AG04450 (cell line): ENCODE measurements around the gene GRIN3A. TPM values are rescaled to one million over a fixed set of nuclear protein-coding genes. Genes with fewer than 3 reads are reported as not detected.

Experiments
- CTCF ChIA-PET: fragments of 300-600, 350-600 bp; formaldehyde crosslinking; extraction: SDS; loops from one replicate; lab custom pipeline; 2022; ENCODE audit warnings: antibody characterized with exemption, inconsistent platforms; lab: Charles Lee
- POLR2A ChIA-PET: fragments of 350-600 bp; formaldehyde crosslinking; extraction: SDS; loops from one replicate; lab custom pipeline; 2021; ENCODE audit warnings: antibody characterized with exemption, inconsistent platforms; lab: Yijun Ruan, JAX
- DNase-seq: peaks from one replicate; pipeline ENCODE4 v3.0.0-alpha.2; 2011; ENCODE audit warnings: low read depth, low spot score
- H3K27ac ChIP-seq: one replicate; pipeline ENCODE4 v1.5.1; 2012; ENCODE audit warnings: low read depth, low read length, control low read depth
- H3K27me3 ChIP-seq: one replicate; pipeline ENCODE4 v1.6.0; 2012; ENCODE audit warnings: low read length; ENCODE audit not compliant: control insufficient read depth, insufficient read depth
- H3K4me3 ChIP-seq: 2 replicates; pipeline ENCODE4 v1.5.1; 2011; ENCODE audit warnings: mild to moderate bottlenecking, low read depth, low read length, control low read depth
- H3K9me3 ChIP-seq: 2 replicates; pipeline ENCODE4 v1.5.1; 2012; ENCODE audit warnings: low read length; ENCODE audit not compliant: control insufficient read depth, insufficient read depth
- polyA plus RNA-seq: library from polyadenylated mRNA; depleted of rRNA; stranded (reverse); fragments of >200 nt; gene quantifications from 2 replicates; pipeline ENCODE4 v1.2.3, GENCODE V29; 2011
- TF ChIP-seq, protein P1 (sequence below): IDR thresholded peaks from 2 replicates; pipeline ENCODE4 v1.5.1; 2011; ENCODE audit warnings: low read depth, low read length, control low read depth, inconsistent platforms

GRIN3A gene
- polyA plus RNA-seq, 1 experiment: not detected

DNA sequence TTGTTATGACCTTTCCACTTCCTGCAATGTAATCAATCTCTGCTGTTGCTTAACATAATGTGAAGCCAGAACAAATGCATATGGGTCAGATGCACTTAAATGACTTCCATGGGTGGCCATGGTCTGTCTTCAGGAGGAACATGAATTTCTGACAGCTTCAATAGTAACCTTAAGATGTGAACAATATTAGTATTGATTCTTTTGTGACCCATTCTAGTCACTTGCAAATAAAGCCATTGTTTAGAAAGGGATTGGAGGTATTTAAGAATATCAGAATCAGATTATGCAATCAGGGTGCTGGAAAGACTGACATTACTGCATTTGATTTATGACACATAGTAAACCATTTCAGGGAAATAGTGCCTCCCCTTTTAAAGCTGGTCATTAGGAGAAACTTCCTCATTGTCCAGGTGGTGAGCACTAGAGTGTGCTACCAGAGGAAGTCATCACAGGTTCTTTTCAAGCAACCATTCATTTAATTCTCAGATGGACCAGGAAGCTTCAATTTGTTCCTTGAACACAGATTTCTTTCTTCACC lies 32.1 kb downstream of the GRIN3A start:
- no peaks in the 10 kb centered on the region for H3K27me3 ChIP-seq
- TF ChIP-seq, protein P1, sequence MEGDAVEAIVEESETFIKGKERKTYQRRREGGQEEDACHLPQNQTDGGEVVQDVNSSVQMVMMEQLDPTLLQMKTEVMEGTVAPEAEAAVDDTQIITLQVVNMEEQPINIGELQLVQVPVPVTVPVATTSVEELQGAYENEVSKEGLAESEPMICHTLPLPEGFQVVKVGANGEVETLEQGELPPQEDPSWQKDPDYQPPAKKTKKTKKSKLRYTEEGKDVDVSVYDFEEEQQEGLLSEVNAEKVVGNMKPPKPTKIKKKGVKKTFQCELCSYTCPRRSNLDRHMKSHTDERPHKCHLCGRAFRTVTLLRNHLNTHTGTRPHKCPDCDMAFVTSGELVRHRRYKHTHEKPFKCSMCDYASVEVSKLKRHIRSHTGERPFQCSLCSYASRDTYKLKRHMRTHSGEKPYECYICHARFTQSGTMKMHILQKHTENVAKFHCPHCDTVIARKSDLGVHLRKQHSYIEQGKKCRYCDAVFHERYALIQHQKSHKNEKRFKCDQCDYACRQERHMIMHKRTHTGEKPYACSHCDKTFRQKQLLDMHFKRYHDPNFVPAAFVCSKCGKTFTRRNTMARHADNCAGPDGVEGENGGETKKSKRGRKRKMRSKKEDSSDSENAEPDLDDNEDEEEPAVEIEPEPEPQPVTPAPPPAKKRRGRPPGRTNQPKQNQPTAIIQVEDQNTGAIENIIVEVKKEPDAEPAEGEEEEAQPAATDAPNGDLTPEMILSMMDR: no peak
- H3K27ac ChIP-seq: no peak overlapping the region
- no peak overlapping the region for H3K4me3 ChIP-seq
- H3K9me3 ChIP-seq: no peaks in the 10 kb centered on the region
- POLR2A ChIA-PET: no interaction called here
- CTCF ChIA-PET: no interaction called here
- DNase-seq: no peak

DNA sequence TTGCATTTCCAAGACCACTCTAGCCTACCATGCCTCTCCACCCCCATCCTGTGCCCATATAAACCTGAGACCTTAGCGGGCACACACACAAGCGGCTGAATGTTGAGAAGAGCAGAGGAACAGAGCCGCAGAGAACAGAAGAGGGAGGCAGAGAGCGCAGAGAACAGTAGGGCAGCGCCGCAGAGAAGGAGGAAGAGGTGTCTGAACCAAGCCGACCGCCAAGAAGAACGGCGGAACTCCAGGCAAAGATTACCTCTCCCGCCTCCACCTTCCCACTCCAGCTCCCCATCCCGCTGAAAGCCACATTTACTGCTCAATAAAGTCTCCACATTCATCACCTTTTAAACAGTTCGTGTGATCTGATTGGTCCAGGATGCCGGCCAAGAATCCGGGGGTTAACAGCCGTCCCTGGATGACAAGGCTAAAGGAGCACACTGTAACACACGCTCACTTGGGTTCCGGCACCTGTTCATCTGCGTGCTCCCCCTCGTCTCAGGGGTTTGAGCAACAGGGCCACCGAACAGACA lies 33.2 kb downstream of the GRIN3A start:
- Histone ChIP-seq H3K27ac (no peak overlapping the region), H3K9me3 (no peaks in the 10 kb centered on the region), H3K4me3 (no peak overlapping the region), H3K27me3 (no peaks in the 10 kb centered on the region)
- TF ChIP-seq, protein P1: no peak
- ChIA-PET POLR2A (no interaction called here), CTCF (interaction anchor here (0.7 kb wide), 1 partner anchor 1046 kb away, joined by 3 read pairs; no protein-coding TSS in a partner anchor)
- DNase-seq: no peak

DNA sequence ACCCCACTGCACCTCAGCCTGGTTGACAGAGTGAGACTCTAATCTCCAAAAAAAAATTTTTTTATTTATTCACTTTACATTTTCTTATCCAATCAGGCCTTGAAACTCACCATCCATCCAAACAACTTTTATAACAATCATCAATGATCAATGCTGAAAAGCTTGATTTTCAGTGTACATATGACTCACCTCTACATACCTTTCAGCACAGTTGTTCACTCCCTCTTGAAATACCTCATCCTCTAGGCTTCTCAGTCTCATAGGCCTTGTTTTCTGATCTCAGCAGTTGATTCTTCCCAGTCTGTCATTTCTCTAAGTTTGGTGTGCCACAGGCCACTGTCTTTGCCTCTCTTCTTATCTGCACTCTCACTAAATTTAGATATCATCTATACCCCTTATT lies 36.2 kb downstream of the GRIN3A start:
- CTCF ChIA-PET: no interaction called here
- TF ChIP-seq, protein P1: no peak

DNA sequence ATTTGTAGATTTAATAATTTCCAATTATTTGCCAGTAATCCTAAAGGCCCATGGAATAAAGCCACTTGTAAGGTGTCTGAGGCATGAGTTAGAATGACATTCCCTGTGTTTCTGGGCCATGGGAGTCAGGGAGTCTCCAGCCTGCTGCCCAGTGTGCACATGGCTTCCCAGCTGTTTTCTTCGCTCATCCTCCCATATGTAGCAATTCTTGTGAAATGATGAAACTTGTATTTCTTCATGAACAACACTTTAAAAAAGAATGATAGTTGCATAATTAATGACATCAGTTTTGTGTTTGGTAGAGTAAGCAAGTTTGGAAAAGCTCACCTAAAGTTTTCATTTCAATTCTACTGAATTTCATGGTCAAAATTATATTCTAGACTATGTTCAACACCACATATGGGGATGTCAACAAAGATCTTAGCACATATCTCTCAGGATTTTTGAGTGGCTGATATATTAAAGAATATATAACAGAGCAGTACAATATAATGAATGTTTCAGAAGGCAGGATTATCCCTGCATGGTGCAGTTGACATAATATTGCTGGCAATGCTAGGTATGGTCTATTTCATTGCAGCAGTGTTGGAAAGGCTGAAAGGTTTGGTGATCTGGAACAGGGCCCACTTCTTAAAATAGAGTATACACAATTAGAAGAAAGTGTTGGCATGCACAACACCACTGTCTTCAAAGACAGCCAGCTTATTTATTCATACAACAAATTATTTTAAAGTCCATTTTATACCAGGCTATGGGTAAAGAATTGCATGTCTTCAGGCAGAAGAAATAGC lies 44.7 kb downstream of the GRIN3A start:
- POLR2A ChIA-PET: no interaction called here
- H3K27ac ChIP-seq: no peak overlapping the region
- TF ChIP-seq, protein P1: no peak
- CTCF ChIA-PET: no interaction called here
- no peaks in the 10 kb centered on the region for H3K27me3 ChIP-seq
- DNase-seq: no peak
- no peaks in the 10 kb centered on the region for H3K9me3 ChIP-seq
- no peak overlapping the region for H3K4me3 ChIP-seq

More for the DNA sequence above, 36.2 kb downstream of the GRIN3A start:
- H3K27me3 ChIP-seq: no peaks in the 10 kb centered on the region
- H3K9me3 ChIP-seq: no peaks in the 10 kb centered on the region
- no peak for DNase-seq
- POLR2A ChIA-PET: no interaction called here
- H3K4me3 ChIP-seq: no peak overlapping the region
- no peak overlapping the region for H3K27ac ChIP-seq

DNA sequence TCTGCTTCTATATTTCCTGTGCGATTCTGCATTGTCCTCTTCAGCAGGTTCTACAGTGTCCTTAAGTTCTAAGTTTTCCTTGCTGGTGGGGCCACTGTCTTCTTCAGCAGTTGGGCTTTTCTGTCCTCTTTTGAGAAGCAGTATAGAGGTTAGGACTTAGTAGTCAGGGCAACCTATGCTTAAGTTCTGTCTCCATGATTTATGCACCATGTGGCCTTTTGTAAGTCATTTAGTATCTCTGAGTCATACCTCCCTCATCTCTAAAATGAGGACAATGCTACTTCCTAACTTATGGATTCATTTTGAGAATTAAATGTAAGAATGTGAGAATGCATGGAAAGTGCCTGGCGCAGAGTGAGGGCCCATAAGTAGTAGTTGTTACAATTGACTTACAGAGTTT lies 46.8 kb downstream of the GRIN3A start:
- TF ChIP-seq, protein P1: no peak
- no peaks in the 10 kb centered on the region for H3K27me3 ChIP-seq
- DNase-seq: no peak
- H3K27ac ChIP-seq: no peak overlapping the region
- ChIA-PET CTCF (no interaction called here), POLR2A (no interaction called here)
- no peak overlapping the region for H3K4me3 ChIP-seq
- H3K9me3 ChIP-seq: no peaks in the 10 kb centered on the region
